ENCODE data around the gene JAM3.
"Not testable (repeated sequence)": the region's sequence is repeated elsewhere in the genome, so short reads cannot be mapped to it uniquely, and the experiment has no call there.

The JAM3 gene

GRCh38 chr11:134178032-134178674, 109.3 kb downstream of the JAM3 start:
- no peaks in the 10 kb centered on the region for H3K27me3 ChIP-seq (ENCODE audit: control insufficient read depth, insufficient read depth, low read length)
- H3K36me3 ChIP-seq (ENCODE audit: control insufficient read depth, low read depth, low read length), result peaks cover 74% of the 10 kb centered on the region
- no peak overlapping the region for H3K4me3 ChIP-seq (ENCODE audit: low read length)
- H3K4me1 ChIP-seq (ENCODE audit: control insufficient read depth, low read depth, low read length), result no peaks in the 10 kb centered on the region
- no peaks in the 10 kb centered on the region for H3K9me3 ChIP-seq (ENCODE audit: control insufficient read depth, low read depth, low read length)
- H3K9ac ChIP-seq (ENCODE audit: low read length), result no peak overlapping the region
- H3K27ac ChIP-seq (ENCODE audit: low read length), result no peak overlapping the region

- Histone ChIP-seq H3K9ac (ENCODE audit: low read length) (no peak overlapping the region), H3K4me1 (ENCODE audit: control insufficient read depth, low read depth, low read length) (no peaks in the 10 kb centered on the region), H3K27ac (ENCODE audit: low read length) (no peak overlapping the region), H3K36me3 (ENCODE audit: control insufficient read depth, low read depth, low read length) (peaks cover 66% of the 10 kb centered on the region), H3K9me3 (ENCODE audit: control insufficient read depth, low read depth, low read length) (no peaks in the 10 kb centered on the region), H3K4me3 (ENCODE audit: low read length) (no peak overlapping the region), H3K27me3 (ENCODE audit: control insufficient read depth, insufficient read depth, low read length) (no peaks in the 10 kb centered on the region)
These were observed 112.8 kb downstream of the JAM3 start for GRCh38 chr11:134181707-134182106.

GRCh38 chr11:134188092-134188491, 119.2 kb downstream of the JAM3 start:
- H3K4me3 ChIP-seq (ENCODE audit: low read length); H3K4me1 ChIP-seq (ENCODE audit: control insufficient read depth, low read depth, low read length); H3K9me3 ChIP-seq (ENCODE audit: control insufficient read depth, low read depth, low read length); H3K9ac ChIP-seq (ENCODE audit: low read length); H3K27ac ChIP-seq (ENCODE audit: low read length); H3K27me3 ChIP-seq (ENCODE audit: control insufficient read depth, insufficient read depth, low read length): not testable (repeated sequence)
- H3K36me3 ChIP-seq (ENCODE audit: control insufficient read depth, low read depth, low read length), result peaks cover 69% of the 10 kb centered on the region

GRCh38 chr11:134196756-134197155, 127.9 kb downstream of the JAM3 start:
- Histone ChIP-seq H3K36me3 (ENCODE audit: control insufficient read depth, low read depth, low read length) (peaks cover 59% of the 10 kb centered on the region), H3K27me3 (ENCODE audit: control insufficient read depth, insufficient read depth, low read length) (no peaks in the 10 kb centered on the region), H3K4me1 (ENCODE audit: control insufficient read depth, low read depth, low read length) (no peaks in the 10 kb centered on the region), H3K9me3 (ENCODE audit: control insufficient read depth, low read depth, low read length) (no peaks in the 10 kb centered on the region), H3K4me3 (ENCODE audit: low read length) (no peak overlapping the region), H3K9ac (ENCODE audit: low read length) (no peak overlapping the region), H3K27ac (ENCODE audit: low read length) (no peak overlapping the region)

- H3K4me1 ChIP-seq (ENCODE audit: control insufficient read depth, low read depth, low read length), result no peaks in the 10 kb centered on the region
- no peak overlapping the region for H3K9ac ChIP-seq (ENCODE audit: low read length)
- no peak overlapping the region for H3K27ac ChIP-seq (ENCODE audit: low read length)
- H3K9me3 ChIP-seq (ENCODE audit: control insufficient read depth, low read depth, low read length), result no peaks in the 10 kb centered on the region
- H3K27me3 ChIP-seq (ENCODE audit: control insufficient read depth, insufficient read depth, low read length), result no peaks in the 10 kb centered on the region
- H3K4me3 ChIP-seq (ENCODE audit: low read length), result no peak overlapping the region
- peaks cover 61% of the 10 kb centered on the region for H3K36me3 ChIP-seq (ENCODE audit: control insufficient read depth, low read depth, low read length)
These were observed 130.7 kb downstream of the JAM3 start for GRCh38 chr11:134199531-134199930.

GRCh38 chr11:134200688-134201087, 131.8 kb downstream of the JAM3 start:
- Histone ChIP-seq H3K9me3 (ENCODE audit: control insufficient read depth, low read depth, low read length) (no peaks in the 10 kb centered on the region), H3K9ac (ENCODE audit: low read length) (no peak overlapping the region), H3K27me3 (ENCODE audit: control insufficient read depth, insufficient read depth, low read length) (no peaks in the 10 kb centered on the region), H3K27ac (ENCODE audit: low read length) (no peak overlapping the region), H3K36me3 (ENCODE audit: control insufficient read depth, low read depth, low read length) (peaks cover 64% of the 10 kb centered on the region), H3K4me1 (ENCODE audit: control insufficient read depth, low read depth, low read length) (no peaks in the 10 kb centered on the region), H3K4me3 (ENCODE audit: low read length) (no peak overlapping the region)
